ENCODE results near the gene TRABD.

Gene TRABD

GRCh38 chr22:50232481-50233151 lies 46.9 kb downstream of the TRABD start:
- TF ChIP-seq GATA3 (IDR thresholded peaks at IDR 0.05; ENCODE audit: low read depth, low read length), result no peak
- no peak for TF ChIP-seq GATA2 (IDR thresholded peaks at IDR 0.05; ENCODE audit: low read depth, low read length)

GRCh38 chr22:50233223-50233622 lies 47.5 kb downstream of the TRABD start:
- TF ChIP-seq GATA2 (IDR thresholded peaks at IDR 0.05; ENCODE audit: low read depth, low read length), result no peak
- TF ChIP-seq GATA3 (IDR thresholded peaks at IDR 0.05; ENCODE audit: low read depth, low read length), result no peak

GRCh38 chr22:50236731-50237409 lies 51.2 kb downstream of the TRABD start:
- TF ChIP-seq GATA2 (IDR thresholded peaks at IDR 0.05; ENCODE audit: low read depth, low read length), result no peak
- no peak for TF ChIP-seq GATA3 (IDR thresholded peaks at IDR 0.05; ENCODE audit: low read depth, low read length)

- TF ChIP-seq GATA3 (IDR thresholded peaks at IDR 0.05; ENCODE audit: low read depth, low read length), result no peak
- no peak for TF ChIP-seq GATA2 (IDR thresholded peaks at IDR 0.05; ENCODE audit: low read depth, low read length)
Observed at GRCh38 chr22:50238755-50239154, 53.0 kb downstream of the TRABD start.

- TF ChIP-seq GATA2 (IDR thresholded peaks at IDR 0.05; ENCODE audit: low read depth, low read length) (no peak), GATA3 (IDR thresholded peaks at IDR 0.05; ENCODE audit: low read depth, low read length) (no peak)
Observed at GRCh38 chr22:50242406-50242949, 56.8 kb downstream of the TRABD start.

GRCh38 chr22:50243685-50244419 lies 58.1 kb downstream of the TRABD start:
- TF ChIP-seq GATA3 (IDR thresholded peaks at IDR 0.05; ENCODE audit: low read depth, low read length) (no peak), GATA2 (IDR thresholded peaks at IDR 0.05; ENCODE audit: low read depth, low read length) (no peak)

- TF ChIP-seq GATA3 (IDR thresholded peaks at IDR 0.05; ENCODE audit: low read depth, low read length) (no peak), GATA2 (IDR thresholded peaks at IDR 0.05; ENCODE audit: low read depth, low read length) (no peak)
Observed at GRCh38 chr22:50244420-50245213, 58.9 kb downstream of the TRABD start, which contains the start of gene TUBGCP6. Gene TUBGCP6 (minus strand): TSS chr22:50245023. CDS start chr22:50244459, 564 bp downstream.

GRCh38 chr22:50245214-50246072 lies 59.7 kb downstream of the TRABD start:
- TF ChIP-seq GATA2 (IDR thresholded peaks at IDR 0.05; ENCODE audit: low read depth, low read length), result no peak
- TF ChIP-seq GATA3 (IDR thresholded peaks at IDR 0.05; ENCODE audit: low read depth, low read length), result no peak

GRCh38 chr22:50246242-50247175 lies 60.8 kb downstream of the TRABD start:
- TF ChIP-seq GATA3 (IDR thresholded peaks at IDR 0.05; ENCODE audit: low read depth, low read length) (no peak), GATA2 (IDR thresholded peaks at IDR 0.05; ENCODE audit: low read depth, low read length) (no peak)

GRCh38 chr22:50247748-50248147 lies 62.0 kb downstream of the TRABD start:
- TF ChIP-seq GATA2 (IDR thresholded peaks at IDR 0.05; ENCODE audit: low read depth, low read length), result no peak
- no peak for TF ChIP-seq GATA3 (IDR thresholded peaks at IDR 0.05; ENCODE audit: low read depth, low read length)

- TF ChIP-seq GATA3 (IDR thresholded peaks at IDR 0.05; ENCODE audit: low read depth, low read length) (no peak), GATA2 (IDR thresholded peaks at IDR 0.05; ENCODE audit: low read depth, low read length) (no peak)
Observed at GRCh38 chr22:50248196-50249081, 62.7 kb downstream of the TRABD start.

All from SH-SY5Y (cell line).